Mesothelial cell of epicardium (in vitro differentiated cells): Measurements from ENCODE around the gene JMY. TPM values are rescaled to one million over a fixed set of nuclear protein-coding genes. Genes with fewer than 3 reads are reported as not detected.

Experiments
- DNase-seq, 2 experiments: peaks; one replicate each; pipeline ENCODE4 v3.0.0; 2021; ENCODE audit warnings: low spot score in 2 of 2; ENCODE audit not compliant: unreplicated experiment in 2 of 2
- H3K27ac Mint-ChIP-seq: 2 replicates; pipeline ENCODE4 v1.8.0; 2021; ENCODE audit warnings: mixed read lengths
- H3K27me3 Mint-ChIP-seq: 2 replicates; pipeline ENCODE4 v1.8.0; 2021; ENCODE audit warnings: low read depth, mixed read lengths
- H3K36me3 Mint-ChIP-seq: 2 replicates; pipeline ENCODE4 v1.8.0; 2021; ENCODE audit warnings: mixed read lengths
- H3K4me1 Mint-ChIP-seq: 2 replicates; pipeline ENCODE4 v1.8.0; 2021; ENCODE audit warnings: mixed read lengths
- H3K4me3 Mint-ChIP-seq: 2 replicates; pipeline ENCODE4 v1.8.0; 2021; ENCODE audit warnings: mild to moderate bottlenecking, moderate library complexity, mixed read lengths
- H3K9me3 Mint-ChIP-seq: 2 replicates; pipeline ENCODE4 v1.8.0; 2021; ENCODE audit warnings: mixed read lengths
- CTCF ChIP-seq: fragments of 200-600 bp; sonication (generic); IDR thresholded peaks from one replicate; pipeline ENCODE4 v1.5.0; 2021; ENCODE audit warnings: antibody characterized with exemption; ENCODE audit not compliant: unreplicated experiment
- total RNA-seq: library from RNA; stranded (reverse); gene quantifications from 3 replicates; pipeline ENCODE4 v1.2.1, GENCODE V29; 2021

Gene JMY
- total RNA-seq, 1 donor from 2014 or later = 16.7 TPM

DNA sequence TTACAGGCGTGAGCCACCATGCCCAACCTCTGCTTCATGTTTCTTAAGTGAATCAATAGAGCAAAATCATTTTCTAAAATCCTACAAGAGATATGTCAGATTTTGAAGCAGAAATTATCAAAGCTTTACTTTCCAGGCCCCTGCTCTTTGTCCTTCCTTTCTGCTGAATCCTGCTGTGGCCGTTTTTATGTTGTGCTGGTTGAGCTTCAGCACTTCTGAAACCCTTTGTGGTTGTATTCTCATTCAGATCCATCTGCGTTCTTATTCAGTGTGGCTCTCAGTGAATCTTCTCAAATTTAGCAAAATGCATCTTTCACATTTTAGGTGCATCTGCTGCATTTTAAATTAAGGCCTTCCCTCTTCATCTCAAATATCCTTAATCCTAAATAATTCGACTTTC is 26.0 kb downstream of the JMY start:
- no peaks in the 10 kb centered on the region for H3K9me3 Mint-ChIP-seq
- DNase-seq = no peak
- H3K27me3 Mint-ChIP-seq = no peaks in the 10 kb centered on the region
- H3K27ac Mint-ChIP-seq = no peak overlapping the region
- H3K4me3 Mint-ChIP-seq = no peak overlapping the region
- no peaks in the 10 kb centered on the region for H3K4me1 Mint-ChIP-seq
- no peaks in the 10 kb centered on the region for H3K36me3 Mint-ChIP-seq
- no peak for TF ChIP-seq CTCF

GRCh38 chr5:79263290-79263689 is 27.4 kb downstream of the JMY start:
- no peak for TF ChIP-seq CTCF
- Mint-ChIP-seq H3K4me3 (no peak overlapping the region), H3K4me1 (no peaks in the 10 kb centered on the region), H3K27me3 (no peaks in the 10 kb centered on the region), H3K27ac (no peak overlapping the region), H3K36me3 (peaks cover 3% of the 10 kb centered on the region), H3K9me3 (no peaks in the 10 kb centered on the region)
- DNase-seq = no peak

DNA sequence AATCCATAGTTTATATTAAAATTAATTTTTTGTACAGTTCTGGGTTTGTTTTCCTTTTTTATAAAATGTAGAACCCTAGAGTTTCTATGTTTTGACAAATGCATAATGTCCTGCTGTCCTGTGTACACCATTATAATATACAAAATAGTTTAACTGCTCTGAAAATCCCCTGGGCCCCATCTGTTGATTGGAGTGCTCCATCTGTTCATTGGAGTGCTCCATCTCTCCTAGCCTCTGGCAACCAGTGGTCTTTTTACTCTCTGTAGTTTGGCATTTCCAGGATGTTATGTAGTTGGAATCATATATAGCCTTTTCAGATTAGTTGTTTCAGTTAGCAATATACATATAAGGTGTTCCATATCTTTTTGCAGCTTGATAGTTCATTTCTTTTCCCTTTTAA is 31.2 kb downstream of the JMY start:
- peaks cover 21% of the 10 kb centered on the region for H3K36me3 Mint-ChIP-seq
- no peaks in the 10 kb centered on the region for H3K4me1 Mint-ChIP-seq
- no peaks in the 10 kb centered on the region for H3K27me3 Mint-ChIP-seq
- no peak overlapping the region for H3K27ac Mint-ChIP-seq
- DNase-seq = no peak
- H3K9me3 Mint-ChIP-seq = peaks cover 14% of the 10 kb centered on the region
- no peak overlapping the region for H3K4me3 Mint-ChIP-seq
- TF ChIP-seq CTCF = no peak

- no peak overlapping the region for H3K27ac Mint-ChIP-seq
- TF ChIP-seq CTCF = no peak
- H3K9me3 Mint-ChIP-seq = peaks cover 28% of the 10 kb centered on the region
- H3K36me3 Mint-ChIP-seq = peaks cover 34% of the 10 kb centered on the region
- no peaks in the 10 kb centered on the region for H3K27me3 Mint-ChIP-seq
- H3K4me3 Mint-ChIP-seq = no peak overlapping the region
- no peaks in the 10 kb centered on the region for H3K4me1 Mint-ChIP-seq
- DNase-seq = no peak
These were observed 33.8 kb downstream of the JMY start for GRCh38 chr5:79269733-79270166.

GRCh38 chr5:79273341-79273740 is 37.4 kb downstream of the JMY start:
- Mint-ChIP-seq H3K9me3 (peaks cover 29% of the 10 kb centered on the region), H3K4me3 (no peak overlapping the region), H3K27me3 (no peaks in the 10 kb centered on the region), H3K36me3 (peaks cover 38% of the 10 kb centered on the region), H3K4me1 (no peaks in the 10 kb centered on the region), H3K27ac (no peak overlapping the region)
- DNase-seq = no peak
- TF ChIP-seq CTCF = no peak

- no peak for TF ChIP-seq CTCF
- peaks cover 15% of the 10 kb centered on the region for H3K36me3 Mint-ChIP-seq
These were observed 48.9 kb downstream of the JMY start for GRCh38 chr5:79284846-79285245.

More at GRCh38 chr5:79284846-79285245, 48.9 kb downstream of the JMY start:
- Mint-ChIP-seq H3K27me3 (no peaks in the 10 kb centered on the region), H3K9me3 (no peaks in the 10 kb centered on the region), H3K4me1 (no peaks in the 10 kb centered on the region), H3K27ac (no peak overlapping the region), H3K4me3 (no peak overlapping the region)
- no peak for DNase-seq
